Measurements from ENCODE around the gene PTPRT.

The PTPRT gene

DNA sequence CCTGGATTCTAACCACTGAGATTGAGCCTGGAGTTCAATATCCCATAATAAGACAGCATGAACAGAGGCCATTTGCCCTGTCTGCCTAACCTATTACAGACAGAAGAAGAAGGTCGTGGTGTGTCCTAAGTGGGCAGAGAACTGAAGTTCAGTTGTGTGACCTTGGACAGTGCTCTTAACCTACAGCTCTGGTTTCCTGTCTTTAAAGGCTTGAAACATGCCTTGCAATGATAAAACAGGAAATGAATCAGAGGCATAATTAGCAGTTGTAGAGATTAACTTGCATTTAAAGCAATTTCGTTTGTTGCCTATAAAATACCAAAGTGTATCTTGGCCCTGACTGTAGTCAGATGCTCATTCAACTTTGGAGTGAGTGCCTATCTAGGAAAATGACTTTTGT lies 1064.3 kb downstream of the PTPRT start:
- DNase-seq (ENCODE audit: low read depth) = no peak
- no peak overlapping the region for H3K4me3 ChIP-seq (ENCODE audit: control insufficient read depth, low read depth, low read length)
- TF ChIP-seq, protein P1, sequence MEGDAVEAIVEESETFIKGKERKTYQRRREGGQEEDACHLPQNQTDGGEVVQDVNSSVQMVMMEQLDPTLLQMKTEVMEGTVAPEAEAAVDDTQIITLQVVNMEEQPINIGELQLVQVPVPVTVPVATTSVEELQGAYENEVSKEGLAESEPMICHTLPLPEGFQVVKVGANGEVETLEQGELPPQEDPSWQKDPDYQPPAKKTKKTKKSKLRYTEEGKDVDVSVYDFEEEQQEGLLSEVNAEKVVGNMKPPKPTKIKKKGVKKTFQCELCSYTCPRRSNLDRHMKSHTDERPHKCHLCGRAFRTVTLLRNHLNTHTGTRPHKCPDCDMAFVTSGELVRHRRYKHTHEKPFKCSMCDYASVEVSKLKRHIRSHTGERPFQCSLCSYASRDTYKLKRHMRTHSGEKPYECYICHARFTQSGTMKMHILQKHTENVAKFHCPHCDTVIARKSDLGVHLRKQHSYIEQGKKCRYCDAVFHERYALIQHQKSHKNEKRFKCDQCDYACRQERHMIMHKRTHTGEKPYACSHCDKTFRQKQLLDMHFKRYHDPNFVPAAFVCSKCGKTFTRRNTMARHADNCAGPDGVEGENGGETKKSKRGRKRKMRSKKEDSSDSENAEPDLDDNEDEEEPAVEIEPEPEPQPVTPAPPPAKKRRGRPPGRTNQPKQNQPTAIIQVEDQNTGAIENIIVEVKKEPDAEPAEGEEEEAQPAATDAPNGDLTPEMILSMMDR (conservative IDR thresholded peaks at IDR 0.05; ENCODE audit: control insufficient read depth, insufficient read depth, low read depth, low read length) = no peak

DNA sequence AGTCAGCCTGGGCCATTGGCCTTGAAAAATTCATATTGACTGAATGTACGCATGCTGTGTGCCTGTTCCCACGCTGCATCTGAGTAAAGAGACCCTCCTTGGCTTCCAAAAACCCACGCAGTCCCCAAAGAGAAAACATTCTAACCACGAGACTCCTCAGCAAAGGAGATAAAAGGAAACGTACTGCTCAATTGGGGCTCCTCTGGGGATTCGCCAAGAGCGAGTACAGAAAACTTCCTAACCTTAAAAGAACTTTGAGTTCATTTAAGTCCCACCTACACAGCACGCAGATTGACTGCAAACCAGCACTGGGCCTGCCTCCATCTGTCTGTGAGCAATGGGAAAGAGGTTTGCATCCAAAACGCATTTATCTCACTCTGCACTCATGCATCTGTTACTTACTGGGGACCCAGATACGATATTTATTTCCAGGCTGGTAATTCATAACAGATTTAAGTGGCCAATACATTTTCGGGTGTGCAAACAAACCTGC lies 1065.7 kb downstream of the PTPRT start:
- H3K4me3 ChIP-seq (ENCODE audit: control insufficient read depth, low read depth, low read length) = no peak overlapping the region
- TF ChIP-seq, protein P1 (conservative IDR thresholded peaks at IDR 0.05; ENCODE audit: control insufficient read depth, insufficient read depth, low read depth, low read length) = no peak
- no peak for DNase-seq (ENCODE audit: low read depth)

DNA sequence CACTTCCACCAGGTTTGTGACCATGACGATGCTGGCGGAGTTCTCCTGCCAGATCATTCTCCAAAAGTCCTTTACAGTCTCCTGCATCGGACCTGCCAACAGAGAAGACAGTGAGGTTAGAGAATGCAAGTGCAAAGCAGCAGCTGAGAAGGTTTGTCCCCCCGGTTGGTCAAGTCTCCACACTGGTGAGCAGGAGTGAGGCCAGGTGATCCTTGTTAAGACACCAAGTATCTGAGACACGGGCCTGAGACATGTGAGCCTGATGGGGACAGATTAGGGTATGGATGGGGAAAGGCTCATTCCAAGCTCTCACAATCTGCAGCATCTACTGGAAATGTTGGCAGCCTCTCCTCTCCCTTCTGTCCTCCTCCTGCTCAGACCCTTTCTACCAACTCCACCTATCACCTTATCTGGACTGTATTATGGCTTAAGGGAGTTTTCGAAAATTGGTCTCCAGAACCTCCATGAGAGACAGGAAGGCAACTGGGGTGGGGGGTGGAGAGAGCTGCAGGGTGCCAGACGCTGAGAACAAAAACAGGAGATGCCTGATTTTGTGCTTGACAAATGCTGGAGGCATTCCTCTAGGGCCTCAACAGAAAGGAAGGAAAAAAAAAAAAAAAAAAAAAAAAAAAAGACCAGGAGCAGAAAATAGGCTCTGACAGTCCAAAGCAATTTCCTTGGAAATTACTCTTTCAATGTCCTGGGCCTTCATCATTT lies 1071.1 kb downstream of the PTPRT start:
- no peak for DNase-seq (ENCODE audit: low read depth)
- no peak overlapping the region for H3K4me3 ChIP-seq (ENCODE audit: control insufficient read depth, low read depth, low read length)
- TF ChIP-seq, protein P1 (conservative IDR thresholded peaks at IDR 0.05; ENCODE audit: control insufficient read depth, insufficient read depth, low read depth, low read length) = no peak

DNA sequence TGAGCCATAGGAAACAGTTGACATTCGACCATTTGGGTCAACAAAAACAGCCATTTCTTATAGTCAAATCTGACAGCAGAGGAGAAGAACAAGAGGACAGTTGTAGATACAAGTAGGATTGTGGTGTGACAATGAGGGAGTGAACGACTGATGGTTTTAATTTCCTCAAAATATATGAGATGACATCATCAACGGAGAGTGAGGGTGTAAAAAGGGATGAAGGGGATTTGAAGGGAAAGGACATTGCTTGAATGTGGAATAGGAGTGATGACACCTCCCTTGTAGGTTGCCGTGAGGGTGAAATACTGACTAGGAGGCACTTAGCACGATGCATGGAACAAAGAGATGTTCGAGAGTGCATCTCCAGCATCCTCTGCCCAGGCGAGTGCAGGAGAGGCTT lies 1071.7 kb downstream of the PTPRT start:
- no peak overlapping the region for H3K4me3 ChIP-seq (ENCODE audit: control insufficient read depth, low read depth, low read length)
- TF ChIP-seq, protein P1 (conservative IDR thresholded peaks at IDR 0.05; ENCODE audit: control insufficient read depth, insufficient read depth, low read depth, low read length) = no peak
- no peak for DNase-seq (ENCODE audit: low read depth)

DNA sequence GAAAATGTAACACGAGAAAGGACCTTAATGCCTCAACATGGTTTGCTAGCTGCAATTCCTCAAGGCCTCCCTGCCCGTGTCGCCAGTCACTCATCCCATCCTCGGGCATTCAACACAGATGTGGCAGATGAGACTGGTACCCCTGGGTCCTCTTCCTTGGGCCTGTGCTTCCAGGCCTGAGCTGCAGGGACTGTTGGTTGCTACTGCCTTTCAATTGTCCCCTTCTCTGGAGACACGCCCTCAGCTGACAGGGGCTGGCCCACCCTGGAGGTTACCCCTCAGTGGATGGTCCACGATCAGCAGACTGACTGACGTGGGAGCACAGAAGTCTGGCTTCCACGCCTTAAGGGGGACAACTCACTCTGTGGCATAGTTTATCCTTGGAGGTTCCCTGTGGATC lies 1076.5 kb downstream of the PTPRT start:
- no peak for DNase-seq (ENCODE audit: low read depth)
- no peak overlapping the region for H3K4me3 ChIP-seq (ENCODE audit: control insufficient read depth, low read depth, low read length)
- TF ChIP-seq, protein P1 (conservative IDR thresholded peaks at IDR 0.05; ENCODE audit: control insufficient read depth, insufficient read depth, low read depth, low read length) = no peak

DNA sequence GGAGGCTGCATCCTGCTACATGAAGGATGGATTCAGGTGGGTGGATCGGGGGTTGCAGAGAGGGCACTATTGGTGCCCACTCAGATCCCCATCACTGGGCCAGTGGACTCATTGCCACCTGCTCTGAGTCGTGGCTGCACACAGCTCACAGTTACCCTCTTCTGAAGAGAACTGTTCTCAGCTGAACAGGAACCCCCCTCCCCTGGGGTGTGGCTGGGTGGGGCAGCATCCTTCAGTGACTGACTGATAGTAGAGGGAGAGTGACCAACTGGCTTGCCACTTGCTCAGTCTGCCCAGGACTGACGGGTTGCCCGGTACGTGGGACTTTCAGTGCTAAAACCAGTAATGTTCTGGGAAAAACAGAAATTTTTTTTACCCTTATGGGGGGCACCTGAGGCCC lies 1077.5 kb downstream of the PTPRT start:
- H3K4me3 ChIP-seq (ENCODE audit: control insufficient read depth, low read depth, low read length) = no peak overlapping the region
- TF ChIP-seq, protein P1 (conservative IDR thresholded peaks at IDR 0.05; ENCODE audit: control insufficient read depth, insufficient read depth, low read depth, low read length) = no peak
- no peak for DNase-seq (ENCODE audit: low read depth)
